Stimulated activated naive CD8-positive, alpha-beta T cell treated with anti-CD3 and anti-CD28 coated beads, Interleukin-15, Interleukin-2, amounts not matched to agents 100 U/mL and 50 U/mL, for 24 hours (primary cell): Measurements from ENCODE around the gene COPE.

ENCODE experiments used
- ATAC-seq: fragments of 150-1000 bp; cut with Tn5 transposase; one replicate; pipeline ENCODE4 v1.10.0; 2021
- DNase-seq: peaks from one replicate; pipeline ENCODE4 v3.0.0; 2021

COPE gene

DNA sequence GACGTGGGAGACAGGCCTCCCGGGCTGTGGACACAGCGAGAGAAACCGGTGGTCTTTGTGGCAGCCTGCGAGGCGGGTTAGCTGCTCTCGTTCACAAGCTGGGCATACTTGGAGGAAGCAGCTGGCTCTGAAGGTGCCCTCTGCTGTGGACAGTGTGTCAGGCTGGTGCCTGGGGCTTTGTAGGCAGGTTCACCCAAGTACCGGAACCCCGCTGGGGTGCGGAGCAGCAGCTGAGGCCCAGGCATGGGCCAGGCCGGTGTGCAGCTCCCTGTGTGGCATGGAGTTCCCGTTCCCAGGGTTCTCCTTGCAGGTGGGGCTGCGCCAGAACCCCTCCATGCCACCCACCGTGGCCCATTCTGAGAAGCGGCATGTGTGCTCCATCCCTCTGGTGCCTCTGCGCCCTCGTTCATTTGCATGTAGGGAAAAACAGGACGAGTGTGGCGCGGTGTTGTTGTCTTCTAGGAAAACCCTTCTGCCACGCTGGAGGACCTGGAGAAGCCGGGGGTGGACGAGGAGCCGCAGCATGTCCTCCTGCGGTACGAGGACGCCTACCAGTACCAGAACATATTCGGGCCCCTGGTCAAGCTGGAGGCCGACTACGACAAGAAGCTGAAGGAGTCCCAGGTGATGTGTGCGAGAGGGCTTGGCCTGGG is 67.4 kb downstream of the COPE start:
- ATAC-seq (no peak), DNase-seq (no peak)

DNA sequence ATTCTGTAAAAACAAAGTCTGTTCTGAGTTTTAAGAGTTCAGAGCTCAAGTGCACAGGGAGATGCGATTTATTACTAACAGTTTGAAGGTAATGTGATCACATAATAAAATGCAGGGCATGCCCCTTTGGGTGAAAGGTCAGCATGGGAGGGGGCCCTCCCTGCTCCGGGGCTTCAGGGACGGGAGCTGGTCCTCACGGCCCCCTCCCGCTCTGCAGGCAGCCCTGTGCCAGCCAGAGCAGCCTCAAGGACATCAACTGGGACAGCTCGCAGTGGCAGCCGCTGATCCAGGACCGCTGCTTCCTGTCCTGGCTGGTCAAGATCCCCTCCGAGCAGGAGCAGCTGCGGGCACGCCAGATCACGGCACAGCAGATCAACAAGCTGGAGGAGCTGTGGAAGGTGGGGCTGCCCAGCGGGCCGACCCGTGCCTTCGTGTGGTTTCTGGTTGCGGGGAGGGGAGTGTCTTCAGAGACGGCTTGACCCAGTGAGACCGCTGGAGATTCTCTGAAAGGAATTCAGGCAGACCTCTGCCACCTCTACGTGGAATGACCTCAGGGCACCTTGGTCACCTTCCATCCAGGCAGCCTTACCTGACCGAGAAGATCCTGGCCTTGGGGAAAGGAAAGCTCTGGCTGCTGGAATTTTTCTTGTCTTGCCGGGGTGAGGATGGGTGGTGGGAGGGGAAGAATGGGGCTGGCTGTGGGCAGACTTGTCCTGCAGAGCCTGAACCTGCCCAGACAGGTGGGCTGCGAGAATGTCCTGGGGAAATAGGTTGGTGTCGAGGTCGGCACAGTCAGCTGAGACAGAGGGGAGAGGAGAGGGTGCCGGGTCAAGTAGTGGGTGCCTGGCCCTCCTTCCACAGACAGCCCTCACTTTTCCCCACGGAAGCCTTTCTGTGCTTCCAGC is 68.5 kb downstream of the COPE start:
- ATAC-seq (no peak), DNase-seq (no peak)

DNA sequence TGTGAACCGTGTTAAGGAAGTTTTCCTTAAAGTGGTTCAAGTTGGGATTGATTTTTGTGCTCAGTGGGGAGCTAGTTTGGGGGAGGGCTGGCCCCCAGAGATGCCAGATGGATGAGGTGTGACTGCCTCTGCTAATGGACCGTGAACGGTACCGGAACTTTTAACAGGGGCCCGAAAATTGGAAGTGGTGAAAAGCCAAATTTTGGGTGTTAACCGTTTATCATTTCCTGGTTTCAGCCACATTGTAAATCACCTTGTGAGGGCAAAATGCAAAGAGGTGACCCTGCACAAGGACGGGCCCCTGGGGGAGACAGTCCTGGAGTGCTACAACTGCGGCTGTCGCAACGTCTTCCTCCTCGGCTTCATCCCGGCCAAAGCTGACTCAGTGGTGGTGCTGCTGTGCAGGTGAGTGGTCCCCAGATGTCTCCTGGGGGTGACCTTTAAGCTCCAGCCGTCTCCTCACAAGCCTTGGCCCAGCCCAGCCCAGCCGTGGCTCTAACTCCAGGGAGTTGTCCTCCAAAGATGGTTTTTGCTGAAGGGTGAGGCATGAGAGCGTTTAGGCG is 69.3 kb downstream of the COPE start:
- DNase-seq, result no peak
- ATAC-seq, result no peak
